ENCODE results near the gene ITGB1BP2.
"Not testable (repeated sequence)": the region's sequence is repeated elsewhere in the genome, so short reads cannot be mapped to it uniquely, and the experiment has no call there.

The ITGB1BP2 gene

DNA sequence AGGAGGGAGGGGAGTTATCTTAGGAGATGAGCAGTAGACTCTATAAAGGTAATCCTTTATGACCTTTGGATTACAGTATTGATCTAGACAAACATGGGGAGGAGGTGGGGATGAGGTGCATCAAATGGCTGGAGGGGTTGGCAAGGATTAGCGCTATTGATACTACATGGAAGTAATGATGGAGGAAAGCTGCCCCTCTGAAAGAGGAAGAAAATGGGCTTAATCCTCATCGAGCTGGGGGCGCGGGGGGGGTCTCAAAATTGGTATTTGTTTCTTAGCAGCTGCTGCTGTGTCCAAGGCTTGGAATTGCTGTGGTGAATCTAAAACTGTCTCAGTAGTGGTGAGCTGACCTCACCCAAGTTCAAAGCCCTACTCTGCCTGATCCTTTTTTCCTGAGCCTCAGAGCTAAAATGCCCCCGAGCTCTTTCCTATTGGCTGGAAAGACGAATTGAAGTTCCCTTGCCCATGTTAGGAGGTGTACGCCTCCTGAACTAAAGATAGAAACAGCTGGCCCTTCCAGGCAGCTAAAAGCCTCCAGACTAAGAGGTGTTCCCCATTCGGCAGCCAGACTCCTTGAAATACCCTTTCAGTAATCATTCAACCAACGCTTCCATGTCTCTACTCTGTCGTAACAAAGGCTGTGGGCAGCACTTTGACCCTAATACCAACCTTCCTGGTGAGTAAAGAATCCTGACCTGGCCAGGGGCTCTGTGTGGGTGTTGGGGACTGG lies at the start of gene ITGB1BP2:
Gene ITGB1BP2 (plus strand): TSS at position 556 of the 730 bp plus-strand sequence. CDS start 57 bp downstream, at position 613.
- H3K9me3 Mint-ChIP-seq = no peaks in the 10 kb centered on the region
- peaks cover 18% of the 10 kb centered on the region for H3K4me1 Mint-ChIP-seq
- H3K27ac Mint-ChIP-seq = peak within 1 kb of the TSS; percentile 65
- peaks cover 65% of the 10 kb centered on the region for H3K36me3 Mint-ChIP-seq
- DNase-seq = no peak
- CTCF ChIA-PET = no interaction called here
- H3K27me3 Mint-ChIP-seq = no peaks in the 10 kb centered on the region
- H3K4me3 Mint-ChIP-seq = no peak within 1 kb of the TSS

DNA sequence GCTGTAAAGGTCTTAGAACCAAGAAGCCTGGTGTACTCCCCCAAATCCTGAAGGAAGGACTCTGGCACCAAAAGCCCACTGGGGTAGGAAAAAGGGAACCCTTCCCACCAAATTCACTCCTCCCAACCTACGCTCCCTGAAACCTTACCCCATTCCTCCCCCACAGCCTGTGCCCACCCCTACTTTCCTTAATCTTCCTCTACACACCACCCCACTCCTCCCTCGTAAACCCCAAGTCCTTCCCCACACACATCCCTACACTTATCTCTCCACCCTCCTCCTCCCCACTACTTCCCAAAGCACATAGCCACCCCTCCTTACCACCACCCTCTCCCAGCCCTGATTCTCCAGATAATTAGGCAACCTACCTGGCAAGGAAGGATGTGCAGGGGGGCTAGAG lies 49.3 kb upstream of the ITGB1BP2 start:
- peaks cover 41% of the 10 kb centered on the region for H3K4me1 Mint-ChIP-seq
- no peak for DNase-seq
- peaks cover 14% of the 10 kb centered on the region for H3K36me3 Mint-ChIP-seq
- no peak overlapping the region for H3K27ac Mint-ChIP-seq
- no peaks in the 10 kb centered on the region for H3K27me3 Mint-ChIP-seq
- H3K4me3 Mint-ChIP-seq = peak overlapping the region; percentile 93
- H3K9me3 Mint-ChIP-seq = no peaks in the 10 kb centered on the region
- CTCF ChIA-PET = no interaction called here

DNA sequence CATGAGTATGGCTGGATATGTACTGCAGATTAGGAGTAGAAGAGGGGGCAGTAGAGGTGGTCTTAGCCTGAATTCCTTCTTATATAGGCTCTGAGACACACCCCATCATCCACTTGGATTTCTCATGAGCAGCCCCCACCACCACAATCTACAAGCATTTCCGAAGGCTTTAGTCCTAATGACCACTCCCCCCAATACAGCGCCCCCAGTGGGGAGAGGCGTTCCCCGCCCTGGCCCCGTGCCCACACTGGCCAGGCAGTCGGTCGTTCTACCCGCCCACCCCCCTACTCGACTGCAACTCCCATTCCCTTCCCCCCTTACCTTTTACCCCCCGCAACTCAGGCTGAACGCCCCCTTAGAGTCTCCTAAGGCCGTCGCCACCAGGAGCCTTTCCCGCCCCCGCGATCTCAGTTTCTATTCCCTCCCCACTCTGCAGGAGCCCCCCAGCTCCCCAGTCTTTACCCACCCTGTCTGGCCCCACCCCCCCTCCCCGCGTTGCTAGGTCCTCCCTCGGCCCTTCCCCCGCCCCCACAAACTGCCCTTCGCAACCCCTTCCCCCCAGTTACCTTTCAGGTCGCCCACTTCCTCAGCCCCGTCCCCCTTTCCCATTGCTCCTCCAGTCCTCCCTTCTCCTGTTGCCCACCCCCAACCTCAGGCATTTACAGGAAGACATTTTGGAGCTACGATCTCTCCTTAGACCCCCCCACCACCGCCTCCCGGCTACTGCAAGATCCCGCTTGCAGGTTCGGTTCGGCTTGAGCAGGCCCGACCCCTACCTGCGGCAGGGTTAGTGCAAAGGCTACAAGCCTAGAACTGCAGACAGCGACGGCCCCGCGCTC lies 48.1 kb upstream of the ITGB1BP2 start:
- peak; percentile 59 for DNase-seq
- H3K27me3 Mint-ChIP-seq = no peaks in the 10 kb centered on the region
- CTCF ChIA-PET = interaction anchor here (0.7 to 2.1 kb wide), 3 partner anchors 30 to 132 kb away, joined by 3 to 6 read pairs (median 3); partner anchors contain the start of gene NONO
- H3K4me1 Mint-ChIP-seq = peaks cover 41% of the 10 kb centered on the region
- H3K4me3 Mint-ChIP-seq = peak overlapping the region; percentile 93
- H3K36me3 Mint-ChIP-seq = peaks cover 7% of the 10 kb centered on the region
- H3K27ac Mint-ChIP-seq = peak overlapping the region; percentile 90
- no peaks in the 10 kb centered on the region for H3K9me3 Mint-ChIP-seq

DNA sequence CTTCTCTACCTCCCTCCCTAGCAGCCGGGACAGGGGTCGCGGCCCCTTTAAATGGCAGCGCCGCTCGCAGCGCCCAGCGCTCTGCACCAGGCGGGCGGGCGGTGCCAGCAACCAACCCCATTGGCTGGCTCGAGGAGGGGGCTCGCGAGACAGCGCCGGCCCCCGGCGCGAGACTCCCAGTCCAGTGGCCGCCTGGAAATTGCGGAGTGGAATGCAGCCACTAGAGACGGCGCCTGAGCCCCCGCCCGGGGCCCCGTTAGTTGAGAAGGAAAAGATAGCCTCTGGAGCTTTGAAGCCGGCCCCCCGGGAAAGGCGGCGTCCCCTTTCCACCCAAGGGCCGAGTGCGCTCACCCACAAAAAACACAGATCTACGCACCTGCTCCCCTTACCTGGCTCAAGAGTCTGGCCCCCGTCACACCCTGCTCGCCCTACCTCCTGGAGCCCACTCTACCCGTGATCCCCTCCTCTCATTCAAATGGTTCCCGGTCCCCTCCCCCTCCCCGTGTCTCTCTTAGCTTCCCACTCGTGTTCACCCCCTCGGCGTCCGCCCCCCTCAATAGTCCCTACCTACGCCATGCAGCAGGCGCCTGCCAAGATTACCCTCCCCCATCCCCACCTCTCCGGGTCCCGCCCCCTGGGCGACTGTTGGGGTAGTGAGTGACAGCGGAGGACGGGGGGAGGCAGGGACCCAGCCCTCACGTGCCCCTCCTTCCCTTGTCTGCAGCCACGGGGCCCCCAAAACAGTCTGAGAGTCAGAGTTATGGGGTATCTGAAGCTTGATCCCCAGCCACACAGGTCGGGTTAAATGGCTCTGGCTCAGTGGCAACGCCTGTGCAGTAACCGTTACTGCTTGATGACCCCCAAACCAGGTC lies 47.2 kb upstream of the ITGB1BP2 start, which contains the start of gene ZMYM3:
Gene ZMYM3 (minus strand): TSS at position 49 of the 872 bp plus-strand sequence. CDS start 885 bp downstream, outside the sequence.
- CTCF ChIA-PET = interaction anchor here (0.7 to 2.1 kb wide), 3 partner anchors 29 to 131 kb away, joined by 3 to 6 read pairs (median 3); partner anchors contain the start of gene NONO
- Mint-ChIP-seq H3K27me3 (no peaks in the 10 kb centered on the region), H3K36me3 (peaks cover 7% of the 10 kb centered on the region), H3K4me3 (peak within 1 kb of the TSS; percentile 93), H3K27ac (peak within 1 kb of the TSS; percentile 90), H3K9me3 (no peaks in the 10 kb centered on the region), H3K4me1 (peaks cover 41% of the 10 kb centered on the region)
- peak; percentile 87 for DNase-seq

DNA sequence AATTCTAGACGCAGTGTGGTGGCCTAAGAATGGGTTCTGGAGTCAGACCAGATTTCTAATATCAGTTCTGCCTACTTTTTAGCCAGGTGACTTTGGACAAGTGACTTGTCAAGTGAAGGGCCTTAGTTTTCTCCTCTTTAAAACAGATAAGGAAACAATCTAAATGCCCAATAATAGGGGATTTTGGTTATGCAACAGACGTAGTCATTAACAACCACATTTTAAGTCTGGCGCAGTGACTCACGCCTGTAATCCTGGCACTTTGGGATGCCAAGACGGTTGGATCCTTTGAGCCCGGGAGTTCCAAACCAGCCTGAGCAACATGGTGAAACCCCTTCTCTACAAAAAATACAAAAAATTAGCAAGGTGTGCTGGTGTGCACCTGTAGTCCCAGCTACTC lies 45.5 kb upstream of the ITGB1BP2 start:
- Mint-ChIP-seq H3K27me3 (no peaks in the 10 kb centered on the region), H3K4me1 (peaks cover 32% of the 10 kb centered on the region), H3K27ac (no peak overlapping the region), H3K9me3 (no peaks in the 10 kb centered on the region), H3K4me3 (no peak overlapping the region), H3K36me3 (peaks cover under 1% of the 10 kb centered on the region)
- DNase-seq = no peak
- CTCF ChIA-PET = no interaction called here

DNA sequence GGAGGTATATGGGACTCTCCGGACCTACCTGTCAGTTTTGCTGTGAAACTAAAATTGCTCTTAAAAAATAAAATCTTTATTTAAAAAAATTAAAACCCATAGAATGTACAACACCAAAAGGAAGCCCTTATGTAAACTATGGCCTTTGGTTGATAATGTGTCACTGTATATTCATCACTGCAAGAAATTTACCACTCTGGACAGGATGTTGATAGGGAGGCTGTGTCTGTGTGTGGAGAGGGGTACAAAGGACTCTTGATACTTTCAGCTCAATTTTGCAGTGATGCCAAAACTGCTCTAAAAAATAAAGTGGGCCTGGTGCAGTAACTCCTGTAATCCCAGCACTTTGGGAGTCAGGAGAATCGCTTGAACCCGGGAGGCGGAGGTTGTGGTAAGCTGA lies 44.7 kb upstream of the ITGB1BP2 start:
- Mint-ChIP-seq H3K27ac (no peak overlapping the region), H3K4me3 (no peak overlapping the region), H3K9me3 (no peaks in the 10 kb centered on the region), H3K36me3 (no peaks in the 10 kb centered on the region), H3K27me3 (no peaks in the 10 kb centered on the region), H3K4me1 (peaks cover 24% of the 10 kb centered on the region)
- CTCF ChIA-PET = no interaction called here
- no peak for DNase-seq

DNA sequence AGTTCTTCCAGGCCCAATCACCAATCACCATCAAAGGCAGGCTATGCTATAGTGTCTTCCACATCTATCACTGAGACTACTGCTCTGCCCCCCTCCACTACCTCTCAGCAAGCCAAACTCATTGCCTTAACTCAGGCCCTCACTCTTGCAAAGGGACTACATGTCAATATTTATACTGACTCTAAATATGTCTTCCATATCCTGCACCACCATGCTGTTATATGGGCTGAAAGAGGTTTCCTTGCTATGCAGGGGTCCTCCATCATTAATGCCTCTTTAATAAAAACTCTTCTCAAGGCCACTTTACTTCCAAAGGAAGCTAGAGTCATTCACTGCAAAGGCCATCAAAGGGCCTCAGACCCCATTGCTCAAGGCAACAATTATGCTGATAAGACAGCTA lies 32.9 kb upstream of the ITGB1BP2 start:
- CTCF ChIA-PET, H3K27me3 Mint-ChIP-seq, H3K4me3 Mint-ChIP-seq, DNase-seq, H3K27ac Mint-ChIP-seq, H3K9me3 Mint-ChIP-seq, H3K36me3 Mint-ChIP-seq, H3K4me1 Mint-ChIP-seq: not testable (repeated sequence)

DNA sequence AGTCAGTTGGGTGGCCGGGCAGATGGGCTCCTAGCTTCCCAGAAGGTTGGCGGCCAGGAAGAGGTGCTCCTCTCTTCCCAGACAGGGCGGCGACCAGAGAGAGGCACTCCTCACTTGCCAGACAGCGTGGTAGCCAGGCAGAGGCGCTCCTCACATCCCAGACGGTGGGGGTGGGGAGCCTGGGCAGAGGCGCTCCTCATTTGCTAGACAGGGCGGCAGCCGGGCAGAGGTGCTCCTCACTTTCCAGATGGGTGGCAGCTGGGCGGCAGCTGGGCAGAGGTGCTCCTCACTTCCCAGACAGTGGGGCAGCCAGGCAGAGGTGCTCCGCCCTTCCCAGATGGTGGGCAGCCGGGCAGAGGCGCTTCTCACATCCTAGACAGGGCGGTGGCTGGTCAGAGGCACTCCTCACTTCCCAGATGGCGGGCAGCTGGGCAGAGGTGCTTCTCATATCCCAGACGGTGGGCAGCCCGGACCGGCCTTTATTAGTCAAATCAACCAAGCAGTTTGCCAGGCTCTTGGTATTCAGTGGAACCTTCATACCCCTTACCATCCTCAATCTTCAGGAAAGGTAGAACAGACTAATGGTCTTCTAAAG lies 31.7 kb upstream of the ITGB1BP2 start:
- CTCF ChIA-PET = no interaction called here

DNA sequence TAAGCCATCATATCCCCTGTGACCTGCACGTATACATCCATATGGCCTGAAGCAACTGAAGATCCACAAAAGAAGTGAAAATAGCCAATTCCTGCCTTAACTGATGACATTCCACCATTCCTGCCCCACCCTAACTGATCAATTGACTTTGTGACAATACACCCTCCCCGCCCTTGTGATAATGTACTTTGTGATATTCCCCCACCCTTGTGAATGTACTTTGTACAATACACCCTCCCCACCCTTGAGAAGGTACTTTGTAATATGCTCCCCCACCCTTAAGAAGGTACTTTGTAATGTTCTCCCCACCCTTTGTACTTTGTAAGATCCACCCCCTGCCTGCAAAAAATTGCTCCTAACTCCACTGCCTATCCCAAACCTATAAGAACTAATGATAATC lies 29.2 kb upstream of the ITGB1BP2 start:
- H3K9me3 Mint-ChIP-seq, H3K27ac Mint-ChIP-seq, H3K27me3 Mint-ChIP-seq, H3K36me3 Mint-ChIP-seq, H3K4me3 Mint-ChIP-seq, DNase-seq, CTCF ChIA-PET, H3K4me1 Mint-ChIP-seq: not testable (repeated sequence)

More for the DNA sequence above, 31.7 kb upstream of the ITGB1BP2 start:
- DNase-seq = no peak
- Mint-ChIP-seq H3K27ac (no peak overlapping the region), H3K4me1 (no peaks in the 10 kb centered on the region), H3K9me3 (no peaks in the 10 kb centered on the region), H3K36me3 (no peaks in the 10 kb centered on the region), H3K27me3 (peaks cover 4% of the 10 kb centered on the region), H3K4me3 (no peak overlapping the region)

DNA sequence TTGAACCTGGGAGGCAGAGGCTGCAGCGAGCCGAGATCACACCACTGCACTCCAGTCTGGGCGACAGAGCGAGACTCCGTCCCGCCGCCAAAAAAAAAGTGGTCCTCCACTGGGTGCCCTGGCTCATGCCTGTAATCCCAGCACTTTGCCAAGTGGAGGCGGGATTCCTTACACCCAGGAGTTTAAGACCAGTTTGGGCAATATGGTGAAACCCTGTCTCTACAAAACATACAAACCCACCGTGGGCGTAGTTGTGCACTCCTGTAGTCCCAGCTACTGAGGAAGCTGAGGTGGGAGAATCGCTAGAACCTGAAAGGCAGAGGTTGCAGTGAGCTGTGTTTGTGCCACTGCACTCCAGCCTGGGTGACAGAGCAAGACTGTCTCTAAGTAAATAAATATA lies 20.2 kb upstream of the ITGB1BP2 start:
- CTCF ChIA-PET, DNase-seq, H3K27ac Mint-ChIP-seq, H3K9me3 Mint-ChIP-seq, H3K4me3 Mint-ChIP-seq, H3K27me3 Mint-ChIP-seq: not testable (repeated sequence)
- Mint-ChIP-seq H3K36me3 (peaks cover 15% of the 10 kb centered on the region), H3K4me1 (peaks cover 18% of the 10 kb centered on the region)

DNA sequence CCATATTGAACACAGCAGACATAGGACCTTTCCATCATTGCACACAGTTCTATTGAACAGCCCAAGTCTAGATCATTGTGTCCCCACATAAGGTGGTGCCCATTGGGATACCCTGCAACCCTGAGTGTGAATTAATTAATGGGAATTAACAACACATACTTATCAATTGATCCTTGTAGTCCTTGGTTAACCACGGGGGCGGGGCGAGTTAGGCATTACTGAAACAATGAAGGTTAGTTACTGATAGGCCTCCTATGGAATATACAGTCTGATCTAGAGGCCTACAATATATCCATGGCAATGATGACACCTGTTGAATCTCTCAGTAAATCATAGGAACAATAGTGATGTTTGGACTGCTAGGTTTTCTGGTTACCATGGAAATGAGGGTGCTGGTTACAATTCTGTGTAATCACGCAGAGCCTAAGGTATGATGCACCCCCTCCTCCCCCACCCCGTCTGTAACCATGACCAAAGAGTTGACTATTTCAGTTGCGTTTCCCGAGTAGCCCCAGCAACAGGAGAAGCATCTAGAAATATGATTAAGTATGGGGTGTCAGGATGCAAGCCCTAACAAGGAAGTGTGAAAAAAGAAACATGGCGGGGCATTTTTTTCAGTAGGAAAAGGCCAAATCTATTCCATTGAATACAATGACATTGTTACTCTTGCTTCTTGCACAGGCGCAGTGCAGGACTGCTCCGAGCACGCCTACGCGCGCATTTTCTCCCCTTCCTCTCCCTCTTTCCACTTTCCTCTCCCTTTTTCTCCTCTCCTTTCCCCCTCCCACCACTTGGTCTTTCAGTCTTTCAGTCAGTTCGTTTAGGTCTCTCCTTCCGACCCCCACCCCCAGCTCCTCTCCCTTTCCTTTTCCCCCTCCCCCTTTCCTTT lies 18.8 kb upstream of the ITGB1BP2 start:
- peaks cover 23% of the 10 kb centered on the region for H3K4me1 Mint-ChIP-seq
- peak; percentile 62 for DNase-seq
- no peaks in the 10 kb centered on the region for H3K9me3 Mint-ChIP-seq
- H3K4me3 Mint-ChIP-seq = peak overlapping the region; percentile 95
- peaks cover 4% of the 10 kb centered on the region for H3K27me3 Mint-ChIP-seq
- peak overlapping the region; percentile 99 for H3K27ac Mint-ChIP-seq
- peaks cover 15% of the 10 kb centered on the region for H3K36me3 Mint-ChIP-seq
- CTCF ChIA-PET = interaction anchor here (0.7 to 1.2 kb wide), 2 partner anchors 28 to 60 kb away, joined by 3 to 6 read pairs; partner anchors contain the start of gene ZMYM3

DNA sequence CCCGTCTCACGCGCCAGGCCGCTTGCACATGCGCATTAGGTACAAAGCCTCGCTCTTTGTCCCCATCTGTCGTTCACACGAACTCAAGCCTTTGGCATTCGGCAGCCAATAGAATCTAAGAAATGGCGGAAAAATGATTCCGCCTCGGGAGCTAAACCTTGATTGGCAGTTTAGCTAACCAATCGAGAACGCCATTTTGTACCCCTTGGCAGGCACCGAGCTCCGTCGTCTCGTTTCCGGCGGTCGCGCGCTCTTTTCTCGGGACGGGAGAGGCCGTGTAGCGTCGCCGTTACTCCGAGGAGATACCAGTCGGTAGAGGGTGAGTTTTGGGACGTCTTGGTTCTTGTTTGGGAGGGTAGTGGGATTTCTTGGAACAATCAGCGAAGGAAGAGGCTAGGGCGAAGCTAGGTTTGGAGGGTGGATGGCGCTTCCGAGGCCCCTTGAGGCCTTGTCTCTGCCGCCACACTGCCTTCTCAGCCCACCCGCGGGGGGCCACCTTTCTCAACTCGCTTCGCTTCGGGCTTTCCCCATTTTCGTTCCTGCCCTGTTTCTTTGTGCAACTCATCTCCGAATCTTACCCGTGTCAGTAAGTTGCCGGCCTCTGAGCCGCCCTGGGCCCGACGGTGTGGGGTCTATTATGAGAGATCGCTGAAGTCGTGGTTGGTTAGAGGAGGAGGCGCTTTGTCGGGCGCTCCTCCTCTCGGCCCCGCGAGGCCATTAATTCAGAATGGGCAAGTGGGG lies 18.0 kb upstream of the ITGB1BP2 start, which contains the start of gene NONO:
Gene NONO (plus strand): TSS at position 233 of the 741 bp plus-strand sequence. CDS start 7,003 bp downstream, outside the sequence.
- Mint-ChIP-seq H3K27ac (peak within 1 kb of the TSS; percentile 99), H3K4me1 (peaks cover 24% of the 10 kb centered on the region), H3K9me3 (no peaks in the 10 kb centered on the region), H3K27me3 (peaks cover 4% of the 10 kb centered on the region), H3K36me3 (peaks cover 16% of the 10 kb centered on the region), H3K4me3 (peak within 1 kb of the TSS; percentile 95)
- CTCF ChIA-PET = interaction anchor here (0.7 to 1.2 kb wide), 2 partner anchors 29 to 61 kb away, joined by 3 to 6 read pairs; partner anchors contain the start of gene ZMYM3
- DNase-seq = peak; percentile 90

Measured in activated naive CD4-positive, alpha-beta T cell treated with anti-CD3 and anti-CD28 coated beads, Interleukin-2, amount 10 ng/mL, durations not matched to agents 7 days and 5 days (primary cell).